Progenitor cell of endocrine pancreas (in vitro differentiated cells): ENCODE results near the gene LRRFIP1. TPM values are rescaled to one million over a fixed set of nuclear protein-coding genes. Genes with fewer than 3 reads are reported as not detected.

Source experiments
- DNase-seq: peaks from one replicate; pipeline ENCODE4 v3.0.0; 2021; ENCODE audit warnings: low spot score; ENCODE audit not compliant: unreplicated experiment
- H3K27ac Mint-ChIP-seq: 2 replicates; pipeline ENCODE4 v1.8.0; 2021; ENCODE audit warnings: mild to moderate bottlenecking, moderate library complexity, mixed read lengths
- H3K27me3 Mint-ChIP-seq: 2 replicates; pipeline ENCODE4 v1.8.0; 2021; ENCODE audit warnings: mixed read lengths
- H3K36me3 Mint-ChIP-seq: 2 replicates; pipeline ENCODE4 v1.8.0; 2022; ENCODE audit warnings: mixed read lengths; ENCODE audit not compliant: insufficient read depth
- H3K4me1 Mint-ChIP-seq: 2 replicates; pipeline ENCODE4 v1.8.0; 2021; ENCODE audit warnings: low read depth, mixed read lengths
- H3K4me3 Mint-ChIP-seq: 2 replicates; pipeline ENCODE4 v1.8.0; 2021; ENCODE audit warnings: low read depth, mild to moderate bottlenecking, moderate library complexity, mixed read lengths
- H3K9me3 Mint-ChIP-seq: 2 replicates; pipeline ENCODE4 v1.8.0; 2021; ENCODE audit warnings: low read depth, mixed read lengths
- total RNA-seq: library from RNA; stranded (reverse); gene quantifications from 2 replicates; pipeline ENCODE4 v1.2.1, GENCODE V29; 2021
- TF ChIP-seq, protein P1 (sequence below): fragments of 200-600 bp; sonication (generic); IDR thresholded peaks from one replicate; pipeline ENCODE4 v1.5.0; 2021; ENCODE audit warnings: antibody characterized with exemption, mild to moderate bottlenecking; ENCODE audit not compliant: unreplicated experiment

Gene LRRFIP1
- total RNA-seq, 1 donor from 2014 or later = 68.6 TPM

DNA sequence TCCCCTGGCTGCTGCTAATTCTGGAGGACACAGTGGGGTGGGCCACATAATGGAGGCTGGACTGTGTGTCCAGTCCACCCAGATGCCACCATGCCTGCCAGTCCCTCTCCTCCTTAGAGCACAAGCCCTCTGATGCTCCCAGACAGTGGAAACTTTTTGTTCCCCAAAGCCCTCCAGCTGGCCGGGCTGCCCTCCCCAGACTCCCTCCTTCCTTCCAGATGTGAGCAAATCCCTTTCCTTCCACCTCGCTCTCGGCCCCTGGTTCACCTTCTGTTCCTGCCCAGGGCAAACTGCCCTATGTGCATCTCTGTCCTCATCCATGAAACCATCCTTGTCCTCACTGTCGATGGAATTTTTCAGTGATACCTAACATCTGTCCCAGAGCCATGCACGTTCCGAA is 33.9 kb downstream of the LRRFIP1 start:
- H3K9me3 Mint-ChIP-seq = peaks cover 7% of the 10 kb centered on the region
- H3K4me3 Mint-ChIP-seq = peak overlapping the region; percentile 38
- DNase-seq = no peak
- peak overlapping the region; percentile 61 for H3K27ac Mint-ChIP-seq
- H3K4me1 Mint-ChIP-seq = peaks cover 42% of the 10 kb centered on the region
- TF ChIP-seq, protein P1, sequence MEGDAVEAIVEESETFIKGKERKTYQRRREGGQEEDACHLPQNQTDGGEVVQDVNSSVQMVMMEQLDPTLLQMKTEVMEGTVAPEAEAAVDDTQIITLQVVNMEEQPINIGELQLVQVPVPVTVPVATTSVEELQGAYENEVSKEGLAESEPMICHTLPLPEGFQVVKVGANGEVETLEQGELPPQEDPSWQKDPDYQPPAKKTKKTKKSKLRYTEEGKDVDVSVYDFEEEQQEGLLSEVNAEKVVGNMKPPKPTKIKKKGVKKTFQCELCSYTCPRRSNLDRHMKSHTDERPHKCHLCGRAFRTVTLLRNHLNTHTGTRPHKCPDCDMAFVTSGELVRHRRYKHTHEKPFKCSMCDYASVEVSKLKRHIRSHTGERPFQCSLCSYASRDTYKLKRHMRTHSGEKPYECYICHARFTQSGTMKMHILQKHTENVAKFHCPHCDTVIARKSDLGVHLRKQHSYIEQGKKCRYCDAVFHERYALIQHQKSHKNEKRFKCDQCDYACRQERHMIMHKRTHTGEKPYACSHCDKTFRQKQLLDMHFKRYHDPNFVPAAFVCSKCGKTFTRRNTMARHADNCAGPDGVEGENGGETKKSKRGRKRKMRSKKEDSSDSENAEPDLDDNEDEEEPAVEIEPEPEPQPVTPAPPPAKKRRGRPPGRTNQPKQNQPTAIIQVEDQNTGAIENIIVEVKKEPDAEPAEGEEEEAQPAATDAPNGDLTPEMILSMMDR = no peak
- peaks cover 10% of the 10 kb centered on the region for H3K36me3 Mint-ChIP-seq
- H3K27me3 Mint-ChIP-seq = no peaks in the 10 kb centered on the region

DNA sequence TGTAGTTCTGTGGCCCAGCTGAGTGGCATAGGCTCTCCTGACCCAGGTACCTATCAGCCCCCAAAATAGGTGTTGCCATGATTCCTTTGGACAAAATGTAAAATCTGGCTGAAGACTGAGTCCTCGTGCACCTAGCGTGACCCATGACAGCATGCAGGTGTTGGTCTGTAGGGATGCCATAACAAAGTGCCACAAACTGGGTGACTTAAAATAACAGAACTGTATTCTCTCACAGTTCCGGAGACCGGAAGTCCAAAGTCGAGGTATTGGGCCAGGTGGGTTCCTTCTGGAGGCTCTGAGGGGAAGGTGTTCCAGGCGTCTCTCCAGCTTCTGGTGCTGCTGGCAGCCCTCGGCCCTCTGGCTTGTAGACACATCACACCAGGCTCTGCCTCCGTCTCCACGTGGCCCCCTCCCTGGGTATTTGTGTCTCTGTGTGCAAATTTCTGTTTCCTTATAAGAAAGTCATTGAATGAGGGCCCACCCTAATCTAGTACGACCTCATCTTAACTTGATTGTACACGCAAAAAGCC is 34.5 kb downstream of the LRRFIP1 start:
- H3K4me3 Mint-ChIP-seq = no peak overlapping the region

DNA sequence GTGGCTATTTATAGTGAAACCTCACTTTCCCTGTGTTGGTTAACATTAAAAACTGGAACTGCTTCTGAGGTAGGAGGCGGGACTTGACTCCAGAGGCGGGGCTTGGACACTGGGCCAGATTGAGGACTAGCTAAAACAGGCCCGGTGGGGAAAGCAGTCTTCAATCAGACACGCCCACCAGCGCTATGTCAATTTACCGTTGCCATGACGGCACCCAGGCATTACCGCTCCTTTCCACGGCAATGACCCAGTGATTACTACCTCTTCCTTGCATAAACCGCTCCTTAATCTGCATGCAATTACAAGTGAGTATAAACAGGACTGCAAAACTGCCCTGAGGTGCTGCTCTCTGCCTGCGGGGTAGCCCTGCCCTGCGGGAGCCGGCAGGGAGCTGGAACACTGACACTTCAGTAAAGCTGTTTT is 35.3 kb downstream of the LRRFIP1 start:
- TF ChIP-seq, protein P1 = no peak
- Mint-ChIP-seq H3K4me3 (peak overlapping the region; percentile 59), H3K36me3 (peaks cover 5% of the 10 kb centered on the region), H3K27ac (peak overlapping the region; percentile 93), H3K4me1 (peaks cover 46% of the 10 kb centered on the region), H3K27me3 (no peaks in the 10 kb centered on the region), H3K9me3 (no peaks in the 10 kb centered on the region)
- DNase-seq = peak; percentile 49

More for the DNA sequence above, 34.5 kb downstream of the LRRFIP1 start:
- no peaks in the 10 kb centered on the region for H3K27me3 Mint-ChIP-seq
- no peak for DNase-seq
- TF ChIP-seq, protein P1 = no peak
- H3K36me3 Mint-ChIP-seq = peaks cover 11% of the 10 kb centered on the region
- peaks cover 46% of the 10 kb centered on the region for H3K4me1 Mint-ChIP-seq
- peak overlapping the region; percentile 61 for H3K27ac Mint-ChIP-seq
- H3K9me3 Mint-ChIP-seq = peaks cover 5% of the 10 kb centered on the region

DNA sequence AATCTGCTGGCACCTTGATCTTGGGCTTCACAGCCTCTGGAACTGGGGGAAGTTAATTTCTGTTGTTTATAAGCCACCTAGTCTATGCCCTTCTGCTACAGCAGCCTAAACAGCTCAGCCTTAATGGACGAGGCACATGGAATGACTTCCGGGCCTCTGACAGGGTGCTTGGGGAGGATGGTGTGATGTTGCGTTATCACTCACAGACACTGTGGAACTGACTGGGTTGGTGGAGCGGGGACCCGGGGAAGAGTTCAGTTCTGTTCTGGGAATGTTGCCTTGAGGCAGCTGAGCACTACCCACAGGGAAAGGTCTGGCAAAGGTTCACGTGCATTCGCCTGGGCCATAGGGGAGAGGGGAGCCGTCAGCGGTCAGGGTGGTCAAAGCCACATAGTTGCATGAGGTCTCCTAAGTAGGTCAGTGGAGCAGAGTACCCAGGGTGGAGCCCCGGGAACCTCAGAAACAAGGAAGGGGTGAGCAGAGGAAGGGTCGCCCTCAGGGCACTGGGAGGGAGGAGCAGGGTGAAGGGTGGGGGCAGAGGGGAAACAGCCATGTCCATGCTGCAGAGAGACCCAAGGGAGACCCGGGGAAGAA is 36.2 kb downstream of the LRRFIP1 start:
- no peak for DNase-seq
- Mint-ChIP-seq H3K36me3 (peaks cover 5% of the 10 kb centered on the region), H3K27me3 (no peaks in the 10 kb centered on the region), H3K27ac (peak overlapping the region; percentile 67), H3K4me1 (peaks cover 46% of the 10 kb centered on the region), H3K4me3 (no peak overlapping the region), H3K9me3 (no peaks in the 10 kb centered on the region)
- TF ChIP-seq, protein P1 = no peak

DNA sequence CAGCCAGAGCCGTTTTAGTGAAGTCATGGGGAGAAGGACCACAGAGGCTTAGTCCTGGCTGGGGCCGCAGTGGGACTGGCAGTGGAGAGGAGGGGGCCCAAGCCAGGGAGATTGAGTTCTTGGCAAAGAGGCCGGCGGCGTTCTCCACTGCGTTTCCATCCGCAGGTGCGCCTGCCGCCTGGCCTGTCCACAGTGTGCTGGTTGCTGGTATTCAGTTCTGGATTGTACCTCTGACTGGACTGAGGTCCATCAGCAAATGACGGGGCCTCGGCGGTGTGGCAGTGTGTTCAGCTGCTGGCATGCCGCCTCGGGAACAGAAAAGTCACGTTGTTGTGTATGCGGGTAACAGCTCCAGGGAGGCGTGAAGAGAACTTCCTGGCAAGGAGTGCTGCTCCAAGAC is 36.8 kb downstream of the LRRFIP1 start:
- Mint-ChIP-seq H3K4me1 (peaks cover 47% of the 10 kb centered on the region), H3K27ac (no peak overlapping the region), H3K4me3 (no peak overlapping the region), H3K9me3 (no peaks in the 10 kb centered on the region), H3K36me3 (peaks cover 5% of the 10 kb centered on the region), H3K27me3 (no peaks in the 10 kb centered on the region)
- DNase-seq = no peak
- TF ChIP-seq, protein P1 = no peak
